Measurements from ENCODE around the gene SMAD1.

Gene SMAD1

DNA sequence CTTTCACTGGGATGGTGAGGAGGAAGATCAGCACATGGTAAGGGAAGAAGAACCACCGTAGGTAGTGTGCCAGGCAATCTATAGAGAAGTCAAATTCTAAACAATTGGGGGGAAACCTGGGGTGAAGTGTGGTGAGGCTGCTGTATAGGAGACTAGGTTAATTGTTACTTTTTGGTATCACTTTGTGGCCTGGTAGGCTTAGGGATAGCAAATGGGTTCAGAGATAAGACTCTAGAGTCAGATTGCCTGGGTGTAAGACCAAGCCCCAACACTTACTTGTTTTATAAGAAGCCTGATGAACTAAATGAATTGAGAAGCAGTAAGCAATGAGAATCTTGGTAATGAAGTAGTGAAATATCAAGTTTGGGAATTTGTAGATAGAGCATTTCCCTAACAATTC lies 8.7 kb downstream of the SMAD1 start:
- no peak for DNase-seq

DNA sequence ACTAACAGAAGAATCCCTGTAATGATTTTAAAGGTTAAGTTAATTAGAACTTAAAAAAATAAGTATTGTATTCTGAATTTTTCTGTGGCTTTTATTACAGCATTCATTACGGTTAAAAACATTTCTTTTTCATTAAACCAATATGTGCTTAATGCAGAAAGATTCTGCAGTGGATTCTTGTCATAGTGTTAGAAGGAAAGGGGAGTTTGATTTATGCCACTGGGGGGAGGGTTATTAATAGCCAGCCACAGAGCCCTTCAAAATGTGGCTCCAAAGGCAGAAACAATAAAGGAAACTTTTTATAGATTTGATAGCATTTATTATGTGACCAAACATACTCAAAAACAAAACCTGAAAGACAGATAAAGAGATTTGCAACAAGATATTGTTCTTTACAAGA lies 9.1 kb downstream of the SMAD1 start:
- no peak for DNase-seq

DNA sequence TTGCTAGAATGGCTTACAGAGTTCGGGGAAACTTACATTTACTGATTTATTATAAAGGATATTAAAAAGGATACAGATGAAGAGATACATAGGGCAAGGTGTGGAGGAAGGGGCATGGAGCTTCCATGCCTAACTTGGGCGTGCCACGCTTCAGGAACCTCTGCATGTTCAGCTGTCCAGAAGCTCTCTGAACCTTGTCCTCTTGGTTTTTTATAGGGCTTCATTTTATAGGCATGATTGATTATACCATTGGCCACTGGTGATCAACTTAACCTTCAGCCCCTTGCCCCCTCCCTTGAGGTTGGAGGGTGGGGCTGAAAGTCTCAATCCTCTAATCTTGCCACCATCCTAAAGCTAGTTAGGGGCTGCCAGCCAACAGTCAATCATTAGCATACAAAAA lies 10.7 kb downstream of the SMAD1 start:
- DNase-seq: no peak

DNA sequence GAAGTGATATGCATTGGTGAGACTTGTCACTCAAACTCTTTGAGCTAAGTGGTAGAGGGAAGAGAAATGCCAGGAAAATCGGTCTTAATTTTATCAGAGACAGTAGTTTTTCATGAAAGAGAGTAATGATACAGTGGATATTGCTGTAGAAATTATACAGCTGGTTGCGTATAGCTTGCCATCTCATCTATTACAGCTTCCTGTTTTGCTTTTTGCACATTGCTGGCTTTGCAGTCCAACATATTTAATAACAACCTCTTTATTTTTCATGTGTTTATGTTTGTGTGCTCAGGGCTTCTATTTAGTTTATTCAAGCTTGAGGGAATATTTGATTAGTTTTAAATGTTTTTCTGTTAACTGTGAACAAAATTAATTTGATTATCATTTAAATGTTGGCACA lies 11.5 kb downstream of the SMAD1 start:
- no peak for DNase-seq

DNA sequence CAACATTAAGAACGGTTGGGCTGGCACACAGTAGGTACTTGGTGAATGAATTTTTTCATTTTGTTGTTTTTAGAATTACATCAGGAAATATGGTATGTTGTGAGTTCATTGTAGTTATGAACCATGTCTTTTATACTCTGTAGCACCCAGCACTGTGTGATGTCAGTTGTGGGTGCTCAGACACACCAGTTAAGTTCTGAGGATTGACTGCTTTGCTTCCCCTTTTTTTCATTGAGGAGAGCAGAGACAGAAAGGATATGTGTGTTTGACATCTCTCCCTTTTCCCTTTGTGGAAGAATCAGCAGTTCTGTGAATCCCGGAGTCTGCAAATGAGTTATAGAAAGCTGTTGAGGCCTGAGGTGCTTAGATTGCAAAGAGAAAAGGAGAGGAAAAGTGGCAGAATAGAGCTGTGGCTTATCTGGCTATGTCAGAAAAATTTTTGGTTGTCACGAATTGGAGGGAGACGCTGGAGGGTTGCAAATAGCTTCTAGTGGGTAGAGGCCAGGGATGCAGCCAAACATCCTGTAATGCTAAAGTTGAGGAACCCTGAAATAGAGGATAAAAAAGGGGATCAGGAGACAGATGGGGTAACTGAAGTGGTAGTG lies 13.1 kb downstream of the SMAD1 start:
- DNase-seq: no peak

DNA sequence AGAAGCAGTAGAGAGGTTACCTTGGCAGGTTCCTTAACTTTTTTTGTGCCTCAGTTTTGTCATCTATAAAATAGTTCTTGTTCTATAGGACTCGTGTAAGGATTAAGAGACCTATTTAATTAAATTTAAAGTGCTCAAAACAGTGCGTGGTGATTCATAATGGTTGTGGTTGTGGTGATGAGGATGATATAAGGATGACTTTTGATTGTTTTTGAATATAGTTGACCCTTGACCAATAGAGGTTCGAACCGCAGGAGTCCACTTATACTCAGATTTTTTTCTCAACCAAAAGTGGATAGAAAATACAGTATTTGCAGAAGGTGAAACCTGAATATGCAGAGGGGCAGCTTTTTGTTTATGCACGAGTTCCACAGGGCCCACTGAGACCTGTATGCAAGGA lies 14.6 kb downstream of the SMAD1 start:
- DNase-seq: no peak

DNA sequence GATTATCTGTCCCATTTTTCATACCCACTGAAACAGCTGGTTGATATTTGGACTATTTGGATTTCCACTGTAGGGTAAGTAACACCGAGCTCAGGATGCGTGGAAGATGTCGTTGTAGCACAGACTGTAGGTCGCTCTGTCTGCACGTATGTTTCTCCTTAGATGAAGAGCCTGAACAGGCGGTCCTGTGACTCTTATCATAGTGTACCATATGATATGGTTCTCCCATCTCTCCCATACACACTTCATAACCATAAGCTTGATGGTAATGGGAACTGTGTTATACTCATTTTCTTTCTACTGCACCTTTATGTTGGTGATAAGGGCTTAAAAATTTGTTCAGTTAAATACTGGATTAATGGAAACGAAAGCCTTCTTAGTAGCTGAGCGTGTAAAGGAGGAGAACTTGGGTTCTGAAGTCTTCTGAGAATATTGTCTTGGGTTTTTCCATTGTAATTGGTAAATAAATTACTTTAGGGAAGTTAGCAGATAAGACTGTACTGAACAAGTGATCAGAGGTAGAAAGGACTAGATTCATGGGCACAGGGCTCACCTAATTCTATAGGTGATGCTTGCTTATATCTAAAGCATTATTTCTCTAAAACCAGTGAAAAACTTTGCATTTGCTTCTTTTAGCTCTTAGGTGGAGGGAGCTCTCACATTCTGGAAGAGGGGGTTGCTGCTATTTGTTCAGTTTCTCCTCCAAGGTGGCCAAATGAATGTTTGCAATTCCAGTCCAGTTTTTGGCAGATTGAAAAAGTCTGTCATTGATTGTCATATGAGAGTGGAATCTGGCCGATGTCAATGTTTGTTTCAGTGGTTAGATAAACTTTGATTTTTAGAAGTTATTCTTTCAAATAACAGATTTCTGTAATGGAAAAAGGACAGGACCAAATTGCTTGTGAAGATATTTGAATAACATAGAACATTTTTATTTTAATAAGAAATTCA lies 15.8 kb downstream of the SMAD1 start:
- no peak for DNase-seq

DNA sequence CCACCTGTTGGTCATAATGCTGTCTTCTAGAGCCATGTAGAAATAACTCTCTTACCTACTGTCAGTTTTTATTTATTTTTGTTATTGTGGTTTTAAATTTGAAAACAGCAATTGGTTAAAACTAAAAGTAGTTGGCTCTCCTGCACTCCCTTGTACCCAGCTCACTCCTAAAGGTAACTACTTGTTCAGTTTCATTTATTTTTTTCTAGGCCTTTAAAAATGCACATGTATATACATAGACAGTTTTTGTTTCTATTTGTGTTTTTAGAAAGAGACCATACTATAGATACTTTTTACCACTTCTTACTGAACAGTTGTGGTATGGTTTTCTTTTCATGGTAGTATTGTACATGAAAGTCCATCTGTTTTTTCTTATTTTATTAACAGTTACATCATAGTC lies 16.8 kb downstream of the SMAD1 start:
- DNase-seq: no peak

DNA sequence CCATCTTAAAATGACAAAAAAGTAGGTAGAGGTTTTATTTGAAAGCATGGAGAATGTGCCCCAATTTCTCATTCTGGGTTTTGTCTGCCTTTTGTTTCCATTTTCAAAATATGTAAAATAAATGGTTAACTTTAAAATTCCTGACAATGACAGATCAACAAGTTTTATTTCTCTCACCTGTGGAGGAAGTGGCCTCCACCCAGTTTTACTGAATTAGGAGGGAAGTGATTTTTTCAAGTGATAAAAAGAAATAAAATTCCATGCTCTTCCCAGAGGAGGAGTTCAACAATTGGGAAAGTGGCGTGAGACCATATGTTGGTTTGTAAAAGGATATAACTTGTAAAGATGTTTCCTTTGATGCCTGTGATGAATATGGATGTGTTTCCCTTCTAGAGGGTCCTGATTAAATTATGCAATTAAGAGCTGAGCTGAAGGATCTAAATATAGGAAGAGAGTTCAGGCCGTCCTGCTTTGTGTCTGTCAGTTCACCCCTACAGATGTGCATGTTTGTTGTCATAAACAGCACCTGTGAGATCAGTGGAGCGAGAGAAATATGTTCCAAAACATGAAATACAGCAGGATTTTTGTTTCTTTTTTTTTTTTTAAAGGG lies 19.5 kb downstream of the SMAD1 start:
- no peak for DNase-seq

DNA sequence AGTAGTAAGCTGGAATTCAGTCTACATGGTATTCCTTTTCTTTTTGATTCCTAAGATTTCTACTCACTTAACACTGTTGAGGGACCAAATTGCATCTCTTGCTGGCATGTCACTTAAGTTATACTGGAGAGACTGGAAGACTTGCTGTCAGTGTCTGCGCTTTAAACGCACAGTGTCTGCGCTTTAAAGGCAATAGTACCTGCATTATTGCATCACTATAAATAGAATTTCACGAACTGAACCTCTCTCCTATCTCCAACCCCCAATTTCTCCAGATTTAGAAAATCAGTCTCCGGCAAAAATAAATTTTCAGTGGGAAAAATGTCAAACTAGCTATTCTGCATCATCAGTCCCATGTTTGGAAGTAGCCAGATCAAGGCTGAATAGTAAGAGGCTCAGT lies 21.2 kb downstream of the SMAD1 start:
- DNase-seq: no peak

DNA sequence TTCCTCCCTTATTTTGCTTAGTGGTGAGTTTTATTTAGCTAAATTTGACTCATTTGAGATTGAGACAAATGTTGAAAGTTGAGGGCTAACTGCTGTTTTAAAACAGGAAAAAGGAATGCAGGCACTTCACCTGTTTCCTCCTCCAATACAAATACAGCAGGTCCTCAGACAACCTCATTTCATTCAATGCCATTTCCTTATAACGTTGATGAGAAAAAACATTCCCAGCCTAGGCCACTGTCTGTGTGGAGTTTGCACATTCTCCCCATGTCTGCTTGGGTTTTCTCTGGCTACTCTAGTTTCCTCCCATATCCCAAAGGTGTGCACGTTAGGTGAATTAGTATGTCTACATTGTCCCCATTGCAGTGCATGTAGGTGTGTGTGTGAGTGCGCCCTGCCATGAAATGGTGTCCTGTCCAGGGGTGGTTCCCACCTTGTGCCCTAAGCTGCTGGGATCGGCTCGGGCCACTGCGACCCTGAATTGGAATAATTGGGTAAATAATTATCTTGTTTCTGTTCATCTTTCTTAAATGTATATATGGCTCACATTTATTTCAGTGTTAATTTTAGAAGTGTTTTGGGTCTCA lies 21.9 kb downstream of the SMAD1 start:
- no peak for DNase-seq

DNA sequence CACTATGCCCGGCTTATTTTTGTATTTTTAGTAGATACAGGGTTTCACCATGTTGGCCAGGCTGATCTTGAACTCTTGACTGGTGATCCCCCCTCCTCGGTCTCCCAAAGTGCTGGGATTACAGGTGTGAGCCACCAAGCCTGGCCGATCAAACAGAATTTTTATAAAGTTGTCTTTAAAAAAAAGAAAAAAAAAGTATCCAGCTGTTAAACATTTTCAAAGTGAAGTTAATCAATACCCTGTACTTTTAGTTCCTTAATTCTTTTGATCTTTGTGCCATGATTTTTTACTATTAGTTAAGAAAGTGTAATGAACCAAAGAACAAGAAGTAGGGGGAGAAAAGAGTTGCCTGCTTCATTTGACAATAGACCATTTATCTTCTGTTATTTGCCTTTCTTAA lies 24.3 kb downstream of the SMAD1 start:
- DNase-seq: no peak

DNA sequence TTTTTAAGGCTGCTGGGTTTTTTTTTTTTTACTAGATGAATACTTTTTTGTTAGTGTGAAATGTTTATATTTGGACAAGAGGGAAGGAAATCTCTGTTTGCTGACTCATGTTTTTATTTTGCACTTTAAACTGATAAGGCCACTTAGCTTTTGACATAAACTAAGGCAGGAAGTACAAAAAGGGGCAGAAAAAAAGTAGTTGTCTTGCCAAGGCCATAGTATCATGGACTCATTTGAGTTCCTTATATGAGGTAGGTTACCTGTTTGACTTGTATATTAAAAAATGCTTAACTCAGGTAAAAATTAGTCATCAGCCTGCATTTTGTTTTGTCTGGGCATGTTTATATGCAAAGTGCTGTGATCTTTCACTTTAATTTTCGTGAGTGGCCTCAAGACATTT lies 26.0 kb downstream of the SMAD1 start:
- DNase-seq: no peak

DNA sequence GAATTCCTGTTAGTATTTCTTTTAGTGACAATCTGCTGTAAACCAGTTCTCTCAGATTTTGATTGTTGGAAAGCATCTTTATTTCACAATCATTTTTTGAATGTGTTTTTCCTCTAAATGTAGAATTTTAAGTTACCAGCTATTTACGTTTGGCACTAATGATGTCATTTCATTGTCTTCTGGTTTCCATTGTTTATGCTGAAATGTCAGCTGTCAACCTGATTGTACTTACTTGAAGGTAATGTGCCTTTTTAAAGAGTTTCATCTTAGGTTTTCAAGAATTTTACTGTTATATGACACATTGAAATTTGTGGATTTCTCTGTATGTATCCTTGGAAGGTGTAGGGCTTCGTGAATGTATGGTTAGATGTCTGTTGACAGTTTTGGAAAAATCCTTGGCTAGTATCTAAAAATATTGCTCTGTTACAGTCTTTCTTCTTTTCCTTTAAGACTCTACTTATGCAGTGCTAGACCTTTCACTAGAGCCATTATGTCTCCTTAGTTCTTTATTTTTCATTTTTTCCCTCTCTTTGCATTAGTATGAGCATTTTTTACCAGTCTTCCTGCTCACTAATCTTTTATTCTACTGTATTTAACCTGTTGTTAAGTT lies 30.4 kb downstream of the SMAD1 start:
- no peak for DNase-seq

DNA sequence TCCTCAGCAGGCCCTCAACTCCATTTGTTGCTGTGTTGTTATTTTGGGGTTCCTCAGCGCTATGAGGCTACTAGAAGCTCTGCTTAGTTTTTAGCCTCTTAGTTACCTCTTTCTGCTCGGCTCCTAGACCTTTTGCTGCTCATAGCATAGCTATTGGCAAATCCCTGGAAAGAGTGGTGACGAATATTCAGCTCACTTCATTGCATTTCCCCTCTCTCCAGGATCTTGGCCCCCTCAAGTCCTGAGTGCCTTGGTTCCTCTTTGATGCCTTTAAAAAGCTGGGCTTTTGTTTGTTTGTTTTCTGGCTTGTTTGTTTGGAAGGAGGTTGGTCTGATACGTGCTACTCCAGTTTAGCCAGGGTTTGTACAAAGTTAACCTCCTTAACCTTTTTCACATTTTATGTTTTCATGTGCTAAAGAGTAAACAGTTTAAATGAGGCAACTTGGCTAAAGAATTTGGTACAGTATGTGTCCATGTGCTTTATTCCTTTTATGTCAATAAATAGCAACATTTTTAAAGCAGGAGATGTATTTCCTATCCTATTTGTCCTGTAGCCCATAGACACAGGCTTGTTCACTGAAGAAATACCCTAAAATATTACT lies 31.5 kb downstream of the SMAD1 start:
- DNase-seq: no peak

DNA sequence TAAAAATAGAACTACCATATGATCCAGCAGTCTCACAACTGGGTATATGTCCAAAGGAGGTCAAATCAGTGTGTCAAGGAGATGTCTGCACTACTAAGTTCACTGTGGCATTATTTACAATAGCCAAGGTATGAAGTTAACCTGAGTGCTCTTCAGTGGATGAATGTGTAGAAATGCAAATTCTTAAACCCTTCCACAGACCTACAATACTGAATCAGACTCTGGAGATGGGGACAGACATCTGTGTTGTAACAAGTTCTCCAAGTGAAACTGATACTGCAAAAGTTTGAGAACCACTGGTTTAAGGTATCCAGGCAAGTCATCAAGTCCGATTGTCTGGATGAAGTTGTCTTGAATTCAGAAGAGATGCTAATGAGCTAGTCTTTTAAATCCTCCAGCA lies 38.5 kb downstream of the SMAD1 start:
- no peak for DNase-seq

DNA sequence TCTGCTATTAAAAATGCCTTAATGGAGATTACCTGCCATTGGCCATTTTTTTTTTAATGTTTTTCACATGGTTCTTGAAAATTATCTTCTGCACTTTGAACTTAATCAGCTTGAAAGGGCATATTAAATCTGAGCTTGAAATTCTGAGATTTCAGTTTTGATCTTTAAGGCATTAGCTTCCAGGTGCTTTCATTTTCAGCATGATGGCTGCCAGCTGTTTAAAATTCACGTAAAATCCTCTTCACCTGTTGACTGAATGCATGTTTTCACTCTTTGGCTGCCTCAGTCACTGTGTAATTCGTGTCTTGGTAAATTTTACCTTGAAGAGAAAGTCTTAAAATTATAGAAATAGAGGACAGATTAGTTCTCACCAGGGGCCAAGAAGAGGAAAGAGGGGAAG lies 39.6 kb downstream of the SMAD1 start:
- DNase-seq: no peak

DNA sequence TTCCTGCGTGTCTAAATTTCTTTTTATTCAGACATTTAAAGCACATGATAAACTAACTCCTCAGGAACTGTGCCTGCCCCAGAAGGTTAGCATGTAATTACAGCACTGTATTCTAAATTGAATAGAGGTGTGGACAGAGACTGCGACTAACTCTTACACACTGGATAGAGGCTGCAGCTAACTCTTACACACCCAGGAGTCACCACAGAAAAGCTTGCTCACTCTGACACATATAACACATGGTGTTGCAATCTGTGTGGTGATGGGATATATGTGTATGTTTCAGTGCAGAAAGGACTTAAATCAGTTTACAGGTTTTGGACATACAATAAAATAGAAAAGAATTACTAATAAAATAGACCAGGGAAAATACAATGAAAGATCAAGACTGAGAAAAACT lies 41.5 kb downstream of the SMAD1 start:
- DNase-seq: no peak

DNA sequence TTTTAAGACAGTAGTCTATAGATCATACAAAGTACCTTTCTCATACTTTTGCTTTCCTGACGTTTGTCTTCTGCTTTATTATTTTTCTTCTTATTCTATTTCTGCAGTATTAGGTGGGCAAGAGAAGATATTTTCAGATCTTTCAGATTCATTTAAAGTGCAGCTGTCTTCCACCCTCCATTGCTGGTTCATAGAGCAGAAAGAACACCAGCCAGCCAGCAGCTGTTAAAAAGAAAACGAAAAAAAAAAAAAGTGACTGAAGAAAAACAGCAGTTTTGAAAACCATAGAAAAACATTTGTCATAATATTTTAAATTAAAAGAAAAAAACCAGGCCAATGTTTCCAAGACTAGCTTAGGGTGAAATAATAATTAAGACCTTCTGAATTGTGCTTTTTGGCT lies 42.9 kb downstream of the SMAD1 start:
- no peak for DNase-seq

DNA sequence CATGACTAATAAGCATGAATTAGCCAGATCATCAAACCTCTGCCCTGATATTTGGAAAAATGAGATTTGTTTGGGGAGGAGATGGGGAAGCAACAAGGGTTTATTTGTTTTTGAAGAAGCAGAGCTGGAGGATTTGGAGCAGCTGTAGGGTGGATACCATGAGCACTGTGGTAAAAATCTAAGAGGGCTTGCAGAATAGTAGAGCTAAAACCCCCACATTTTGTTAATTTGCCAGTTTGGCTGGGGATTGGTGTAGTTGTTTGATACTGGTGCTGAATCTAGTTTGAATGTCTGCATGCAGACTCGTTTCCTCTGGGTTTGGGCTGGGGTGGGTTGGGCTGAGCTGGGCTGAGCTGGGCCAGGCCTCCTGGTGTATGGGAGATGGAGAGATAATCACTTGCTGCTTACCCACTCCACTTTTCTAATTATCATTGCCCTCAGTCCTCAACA lies 43.7 kb downstream of the SMAD1 start:
- DNase-seq: peak; percentile 74

DNA sequence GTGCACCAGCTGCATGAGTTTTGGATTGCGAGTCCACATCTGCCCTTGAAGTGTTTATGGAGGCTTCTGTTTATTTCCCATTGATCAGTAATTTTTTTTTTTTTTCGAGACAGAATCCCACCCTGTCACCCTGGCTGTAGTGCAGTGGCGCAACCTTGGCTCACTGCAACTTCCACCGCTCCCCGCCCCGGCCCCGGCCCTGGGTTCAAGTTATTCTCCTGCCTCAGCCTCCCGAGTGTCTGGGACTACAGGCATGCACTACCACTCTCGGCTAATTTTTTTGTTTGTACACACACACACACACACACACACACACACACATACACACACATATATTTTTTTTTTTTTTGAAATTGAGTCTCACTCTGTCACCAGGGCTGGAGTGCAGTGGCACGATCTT lies 46.1 kb downstream of the SMAD1 start:
- DNase-seq: no peak

DNA sequence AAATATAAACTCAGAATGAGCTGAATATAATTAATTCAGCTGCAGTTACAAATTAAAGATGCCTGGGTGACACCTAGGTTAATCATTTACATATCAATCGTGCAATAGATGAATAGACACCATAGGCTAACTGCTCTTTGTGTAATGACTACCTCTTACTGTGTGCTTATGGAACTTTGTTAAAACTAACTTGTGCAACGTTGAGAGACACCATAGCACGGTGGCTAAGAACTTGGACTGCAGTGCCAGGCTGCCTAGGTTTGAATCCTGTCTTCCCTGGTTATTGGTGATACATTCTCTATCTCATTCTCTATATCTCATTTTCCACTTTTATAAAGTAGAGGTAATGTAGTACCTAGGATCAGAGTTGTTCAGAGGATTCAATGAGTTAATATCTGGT lies 46.9 kb downstream of the SMAD1 start:
- no peak for DNase-seq

DNA sequence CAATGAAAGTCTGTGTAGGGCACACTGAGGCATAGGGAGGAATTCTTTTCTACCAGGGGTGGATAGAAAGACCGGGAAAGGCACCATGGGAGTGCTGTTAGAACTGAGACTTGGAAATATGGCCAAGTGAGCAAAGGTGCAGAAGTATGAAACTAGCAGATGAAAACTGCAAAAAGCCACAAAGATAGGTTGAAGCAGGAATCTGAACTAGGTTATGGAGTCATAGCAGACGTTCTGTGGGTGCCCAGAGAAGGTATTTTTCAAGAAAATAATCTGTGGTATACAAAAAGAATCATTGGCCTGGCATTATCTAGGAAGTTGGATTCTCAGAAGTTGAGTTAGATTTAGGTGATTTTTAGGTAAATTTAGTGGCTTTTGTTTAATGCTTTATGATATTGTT lies 48.5 kb downstream of the SMAD1 start:
- no peak for DNase-seq
